Measurements from ENCODE around the gene CELA1. TPM values are rescaled to one million over a fixed set of nuclear protein-coding genes. Genes with fewer than 3 reads are reported as not detected.

Gene CELA1
- not detected for total RNA-seq
- not detected for polyA plus RNA-seq (ENCODE audit: insufficient read length in 6 of 6)
- long read RNA-seq, donor 1, result 0 reads
- long read RNA-seq, donor 2, result 0 reads
- long read RNA-seq, donor 3, result 0 reads
- long read RNA-seq, donor 4, result 0 reads
- long read RNA-seq, donor 5, result 0 reads
- long read RNA-seq, donor 6, result 0 reads
- long read RNA-seq, donor 7, result 0 reads
- long read RNA-seq, donor 8, result 0 reads
- long read RNA-seq, donor 9, result 0 reads
- long read RNA-seq, donor 10, result 0 reads
- long read RNA-seq, donor 11, result 0 reads
- long read RNA-seq, donor 12, result 0 reads

DNA sequence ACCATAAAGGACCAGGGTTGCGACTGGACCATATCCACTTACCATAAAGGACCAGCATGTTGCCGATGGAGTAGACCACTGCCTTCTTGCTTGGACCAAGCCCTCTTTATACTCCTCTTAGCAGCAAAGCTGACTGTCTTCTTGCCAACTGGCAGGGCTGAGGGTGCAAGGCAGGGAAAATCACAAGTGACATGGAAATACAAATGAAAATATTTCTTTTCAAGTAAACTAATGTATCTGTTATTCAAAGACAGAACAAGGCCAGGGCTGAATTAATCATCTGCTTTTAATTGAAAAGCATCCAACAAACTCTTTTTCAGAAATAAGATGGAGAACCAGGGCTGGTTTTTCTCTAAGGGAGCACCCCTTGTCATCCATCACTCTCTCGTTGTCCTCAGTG is at the start of gene CELA1:
Gene CELA1 (minus strand): TSS at position 99 of the 400 bp plus-strand sequence. CDS start 41 bp downstream, at position 58.
- ATAC-seq (no peak), DNase-seq (no peak)
- Histone ChIP-seq H3K4me1 (no peaks in the 10 kb centered on the region), H3K36me3 (no peaks in the 10 kb centered on the region), H3K4me3 (no peak within 1 kb of the TSS), H3K27me3 (no peaks in the 10 kb centered on the region), H3K9me3 (no peaks in the 10 kb centered on the region), H3K27ac (no peak within 1 kb of the TSS)
- TF ChIP-seq, protein P1, sequence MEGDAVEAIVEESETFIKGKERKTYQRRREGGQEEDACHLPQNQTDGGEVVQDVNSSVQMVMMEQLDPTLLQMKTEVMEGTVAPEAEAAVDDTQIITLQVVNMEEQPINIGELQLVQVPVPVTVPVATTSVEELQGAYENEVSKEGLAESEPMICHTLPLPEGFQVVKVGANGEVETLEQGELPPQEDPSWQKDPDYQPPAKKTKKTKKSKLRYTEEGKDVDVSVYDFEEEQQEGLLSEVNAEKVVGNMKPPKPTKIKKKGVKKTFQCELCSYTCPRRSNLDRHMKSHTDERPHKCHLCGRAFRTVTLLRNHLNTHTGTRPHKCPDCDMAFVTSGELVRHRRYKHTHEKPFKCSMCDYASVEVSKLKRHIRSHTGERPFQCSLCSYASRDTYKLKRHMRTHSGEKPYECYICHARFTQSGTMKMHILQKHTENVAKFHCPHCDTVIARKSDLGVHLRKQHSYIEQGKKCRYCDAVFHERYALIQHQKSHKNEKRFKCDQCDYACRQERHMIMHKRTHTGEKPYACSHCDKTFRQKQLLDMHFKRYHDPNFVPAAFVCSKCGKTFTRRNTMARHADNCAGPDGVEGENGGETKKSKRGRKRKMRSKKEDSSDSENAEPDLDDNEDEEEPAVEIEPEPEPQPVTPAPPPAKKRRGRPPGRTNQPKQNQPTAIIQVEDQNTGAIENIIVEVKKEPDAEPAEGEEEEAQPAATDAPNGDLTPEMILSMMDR (IDR thresholded peaks at IDR 0.05), result no peak
- intact Hi-C loops (cut with DNase I), result loop anchor here in 1 of 2 donors (10.0 kb wide), 1 partner anchor 72 kb away; the partner anchor contains the start of gene SMAGP

DNA sequence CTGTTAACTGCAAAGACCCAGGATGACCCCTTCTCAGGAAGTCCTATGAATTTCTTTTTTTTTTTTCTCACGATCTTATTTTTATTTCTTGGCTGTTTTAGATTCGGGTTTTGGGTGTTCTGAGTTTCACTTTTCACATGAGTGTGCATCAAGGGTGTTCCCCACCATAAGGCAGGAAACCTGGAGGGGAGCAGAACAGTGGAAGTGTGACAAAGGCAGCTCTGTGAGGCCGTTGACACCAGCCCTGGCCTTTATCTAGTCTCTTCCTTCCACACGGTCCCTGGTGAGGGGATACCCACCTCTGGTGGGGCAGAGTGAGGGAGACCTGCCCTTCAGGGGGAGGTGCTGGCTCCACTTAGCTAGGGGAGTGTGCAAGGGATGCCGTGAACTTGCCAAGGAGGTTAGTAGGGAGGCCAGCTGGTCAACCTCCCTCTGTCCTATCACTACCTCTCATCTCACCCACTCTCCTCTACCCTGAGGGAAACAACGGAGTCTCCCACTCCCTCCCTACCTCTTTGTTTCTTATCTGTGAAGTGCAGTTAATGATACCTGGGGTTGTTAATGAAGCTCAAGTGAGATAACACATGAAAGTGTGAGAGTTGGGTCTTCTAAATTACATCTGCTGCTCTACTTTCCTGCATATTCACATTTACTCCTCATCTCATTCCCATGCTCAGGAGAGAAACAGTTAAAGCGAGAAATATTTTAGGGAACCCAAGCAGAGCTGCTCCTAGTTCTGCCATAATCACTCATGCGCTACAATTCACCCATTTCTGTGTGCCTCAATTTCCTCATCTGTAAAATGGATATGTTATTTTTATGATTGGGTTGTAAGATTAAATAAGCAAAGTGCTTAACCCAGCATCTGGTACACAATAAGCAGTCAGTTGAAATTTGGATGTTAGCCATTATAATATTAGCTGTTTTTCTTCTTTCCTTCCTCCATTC is 49.1 kb upstream of the CELA1 start:
- no peak for ATAC-seq
- no peak overlapping the region for H3K27ac ChIP-seq
- no peaks in the 10 kb centered on the region for H3K36me3 ChIP-seq
- no peaks in the 10 kb centered on the region for H3K9me3 ChIP-seq
- H3K27me3 ChIP-seq, result peaks cover 0 to 31% of the 10 kb centered on the region in 2 donors
- DNase-seq, result no peak
- peaks cover 5 to 41% of the 10 kb centered on the region in 2 donors for H3K4me1 ChIP-seq
- H3K4me3 ChIP-seq, result no peak overlapping the region
- TF ChIP-seq, protein P1 (IDR thresholded peaks at IDR 0.05), result no peak
- intact Hi-C loops (cut with DNase I), result no loop called here

DNA sequence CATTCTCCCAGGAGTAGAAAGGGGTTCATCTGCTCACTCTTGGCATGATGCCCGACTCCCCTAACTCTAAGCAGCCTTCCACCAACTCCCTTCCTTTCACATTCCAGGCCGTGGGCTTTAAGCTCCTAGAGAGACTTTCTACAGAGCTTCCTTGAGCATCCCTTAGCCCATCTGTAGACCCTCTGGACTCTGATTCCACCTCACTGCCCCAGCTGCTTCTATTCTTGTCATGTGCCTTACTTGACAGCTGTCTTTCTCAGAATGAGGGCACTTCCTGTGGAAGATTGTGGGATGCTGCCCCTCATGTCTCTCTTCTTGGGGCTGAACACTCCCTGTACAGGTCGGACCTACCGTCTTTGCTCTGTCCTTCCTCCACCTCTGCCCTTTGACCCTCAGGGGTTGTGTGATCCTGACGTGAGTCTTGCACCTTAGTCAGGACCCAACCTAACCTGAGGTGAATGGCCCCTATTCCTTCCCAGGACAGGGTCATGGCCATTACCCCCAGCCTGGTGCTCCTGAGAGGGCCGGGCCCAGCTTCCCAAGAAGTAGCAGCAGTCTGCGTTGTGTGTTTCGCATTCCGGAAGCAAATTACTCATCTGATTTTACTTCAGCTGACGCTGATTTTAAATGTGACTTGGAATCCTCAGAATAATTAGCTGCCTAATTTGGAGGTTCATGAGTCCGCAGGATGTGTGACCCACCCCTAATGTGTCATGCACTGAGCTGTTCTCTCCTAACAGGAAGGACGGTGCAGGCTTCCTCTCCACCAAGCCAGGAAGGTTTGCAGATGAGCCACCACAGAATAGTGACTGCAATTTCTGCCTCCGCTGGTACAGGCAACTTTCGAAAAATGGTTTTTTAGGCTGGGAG is 47.4 kb upstream of the CELA1 start:
- H3K4me1 ChIP-seq, result peaks cover 5 to 45% of the 10 kb centered on the region in 2 donors
- intact Hi-C loops (cut with DNase I), result no loop called here
- no peak overlapping the region for H3K4me3 ChIP-seq
- TF ChIP-seq, protein P1 (IDR thresholded peaks at IDR 0.05), result no peak
- no peaks in the 10 kb centered on the region for H3K36me3 ChIP-seq
- H3K27ac ChIP-seq, result peak overlapping the region in 1 of 2 donors; percentile 64
- ATAC-seq (peak; percentile 24), DNase-seq (no peak)
- H3K27me3 ChIP-seq, result peaks cover 0 to 32% of the 10 kb centered on the region in 2 donors
- H3K9me3 ChIP-seq, result no peaks in the 10 kb centered on the region

DNA sequence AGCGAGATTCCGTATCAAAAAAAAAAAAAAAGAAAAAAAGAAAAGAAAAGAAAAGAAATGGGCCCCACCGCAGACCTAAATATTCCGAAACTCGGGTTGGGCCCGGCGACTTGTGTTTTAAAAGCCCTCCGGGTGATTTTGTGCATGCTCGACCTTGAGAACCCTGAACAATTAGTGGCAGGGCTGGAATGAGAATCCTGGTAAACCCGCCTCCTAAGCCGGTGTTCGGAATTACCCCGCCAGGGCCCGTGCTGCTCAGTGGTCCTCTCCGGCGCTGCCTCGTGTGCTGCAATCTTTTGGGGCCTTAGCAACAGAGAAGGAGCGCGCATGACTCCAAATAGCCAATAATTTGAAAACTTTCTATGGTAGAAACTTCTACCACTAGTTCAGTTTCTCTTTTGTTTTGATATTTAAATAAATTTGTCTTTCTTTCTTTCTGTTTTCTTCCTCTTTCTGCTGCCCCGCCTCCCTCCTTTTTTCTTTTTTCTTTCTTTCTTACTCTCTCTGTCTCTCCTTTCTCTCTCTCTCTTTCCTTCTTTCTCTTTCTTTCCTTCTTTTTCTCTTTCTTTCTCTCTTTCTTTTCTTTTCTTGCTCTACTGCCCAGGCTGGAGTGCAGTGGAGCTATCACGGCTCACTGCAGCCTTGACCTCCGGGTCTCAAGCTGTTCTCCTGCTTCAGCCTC is 46.2 kb upstream of the CELA1 start:
- Histone ChIP-seq H3K27me3 (peaks cover 0 to 32% of the 10 kb centered on the region in 2 donors), H3K27ac (peak overlapping the region in 1 of 2 donors; percentile 25), H3K4me3 (peak overlapping the region in 1 of 2 donors; percentile 65), H3K9me3 (no peaks in the 10 kb centered on the region), H3K4me1 (peaks cover 5 to 51% of the 10 kb centered on the region in 2 donors), H3K36me3 (no peaks in the 10 kb centered on the region)
- intact Hi-C loops (cut with DNase I), result no loop called here
- DNase-seq (no peak), ATAC-seq (no peak)
- TF ChIP-seq, protein P1 (IDR thresholded peaks at IDR 0.05), result no peak
